Liver (tissue), 9 donors: ENCODE measurements around the gene PAOX. TPM values are rescaled to one million over a fixed set of nuclear protein-coding genes. Genes with fewer than 3 reads are reported as not detected.

Source experiments
- DNase-seq: peaks from one replicate; pipeline ENCODE4 v3.0.0-alpha.2; 2017; ENCODE audit warnings: low spot score
- H3K27ac ChIP-seq, 2 donors: one replicate each; pipeline ENCODE4 v1.7.0; 2013; ENCODE audit warnings: inconsistent platforms in 2 of 2, low read length in 2 of 2, control low read depth in 1 of 2, low read depth in 1 of 2, mild to moderate bottlenecking in 1 of 2
- H3K27me3 ChIP-seq, 4 donors: one replicate each; pipeline versions ENCODE4 v1.6.1 to v1.7.0; 2013; ENCODE audit warnings: low read length in 3 of 4, inconsistent platforms in 1 of 4, mild to moderate bottlenecking in 1 of 4, moderate library complexity in 1 of 4; ENCODE audit not compliant: control insufficient read depth in 4 of 4, insufficient read depth in 4 of 4
- H3K36me3 ChIP-seq, 4 donors: one replicate each; pipeline versions ENCODE4 v1.6.1 to v1.7.0; 2013; ENCODE audit warnings: low read length in 3 of 4, mild to moderate bottlenecking in 3 of 4, low read depth in 1 of 4, moderate library complexity in 1 of 4; ENCODE audit not compliant: control insufficient read depth in 4 of 4, insufficient read depth in 3 of 4
- H3K4me1 ChIP-seq, 4 donors: one replicate each; pipeline versions ENCODE4 v1.6.1 to v1.7.0; 2013; ENCODE audit warnings: low read length in 3 of 4, mild to moderate bottlenecking in 3 of 4, moderate library complexity in 1 of 4; ENCODE audit not compliant: control insufficient read depth in 4 of 4, insufficient read depth in 4 of 4
- H3K4me3 ChIP-seq, 3 donors: one replicate each; pipeline versions ENCODE4 v1.6.1 to v1.7.0; 2013; ENCODE audit warnings: low read length in 3 of 3, control low read depth in 1 of 3, low read depth in 1 of 3, mild to moderate bottlenecking in 1 of 3
- H3K9ac ChIP-seq, 2 donors: one replicate each; pipeline ENCODE4 v1.7.0; 2013; ENCODE audit warnings: low read length in 2 of 2, mild to moderate bottlenecking in 2 of 2, moderate library complexity in 2 of 2, control low read depth in 1 of 2, low read depth in 1 of 2
- H3K9me3 ChIP-seq, 4 donors: one replicate each; pipeline versions ENCODE4 v1.6.1 to v1.7.0; 2013; ENCODE audit warnings: low read length in 3 of 4; ENCODE audit not compliant: control insufficient read depth in 4 of 4
- JUND ChIP-seq, 2 donors: IDR thresholded peaks; 2 replicates each; pipeline ENCODE4 v1.6.1; 2016; ENCODE audit warnings: antibody characterized with exemption in 2 of 2
- RAD21 ChIP-seq, 2 donors: IDR thresholded peaks; 2 replicates each; pipeline ENCODE4 v1.6.1; 2016; ENCODE audit warnings: antibody characterized with exemption in 2 of 2, mild to moderate bottlenecking in 2 of 2
- RXRA ChIP-seq, 2 donors: IDR thresholded peaks; 2 replicates each; pipeline ENCODE4 v1.6.1; 2017 to 2018; ENCODE audit warnings: antibody characterized with exemption in 2 of 2, mild to moderate bottlenecking in 1 of 2
- TAF1 ChIP-seq: conservative IDR thresholded peaks from 2 replicates; pipeline ENCODE4 v1.6.1; 2016; ENCODE audit warnings: antibody characterized with exemption, mild to moderate bottlenecking
- WGBS: extraction: QIAGEN DNeasy Blood & Tissue Kit; methylation state at CpG from one replicate; pipeline ENCODE4 v1.1.7; 2013; 5-methylcytosine and 5-hydroxymethylcytosine counted together
- polyA plus RNA-seq, 2 donors: library from polyadenylated mRNA; stranded (reverse) in 1 of 2; unstranded in 1 of 2; fragments of 200-250 nt in 1 of 2; fragments of >200 nt in 1 of 2; fragmentation: Nextera tagmentation in 1 of 2; extraction: Ambion mirVana in 1 of 2; gene quantifications; one replicate each; pipeline versions ENCODE4 v1.2.1 to v1.2.3, GENCODE V29; 2013 to 2015
- total RNA-seq, 2 donors: library from RNA; depleted of rRNA; stranded (reverse); fragments of >200 nt; gene quantifications; one replicate each; pipeline ENCODE4 v1.2.3, GENCODE V29; 2014
- TF ChIP-seq, protein P1 (sequence below): IDR thresholded peaks from 2 replicates; pipeline ENCODE4 v1.6.1; 2016; ENCODE audit warnings: antibody characterized with exemption
- TF ChIP-seq, protein P2 (sequence below): IDR thresholded peaks from 2 replicates; pipeline ENCODE4 v1.6.1; 2016; ENCODE audit warnings: antibody characterized with exemption
- TF ChIP-seq, protein P3 (sequence below): IDR thresholded peaks from 2 replicates; pipeline ENCODE4 v1.6.1; 2016; ENCODE audit warnings: antibody characterized with exemption
- TF ChIP-seq, protein P4 (sequence below): fragments of 150-350 bp; IDR thresholded peaks from 2 replicates; pipeline ENCODE4 v1.5.1; 2017; ENCODE audit warnings: improper control_type of control experiment, low read depth, low read length; ENCODE audit not compliant: missing input control
- donor health status: healthy.
- donor health status: healthy.
- donor health status: healthy.
- donor health status: healthy.
- donor health status: healthy.

PAOX gene
- total RNA-seq (10 to 100 TPM in 1 of 2 donors, 1 to 10 TPM in 1; 4.8 to 17.5 TPM), polyA plus RNA-seq (10 to 100 TPM in 1 of 2 donors, 1 to 10 TPM in 1; 9.1 to 17.8 TPM)

DNA sequence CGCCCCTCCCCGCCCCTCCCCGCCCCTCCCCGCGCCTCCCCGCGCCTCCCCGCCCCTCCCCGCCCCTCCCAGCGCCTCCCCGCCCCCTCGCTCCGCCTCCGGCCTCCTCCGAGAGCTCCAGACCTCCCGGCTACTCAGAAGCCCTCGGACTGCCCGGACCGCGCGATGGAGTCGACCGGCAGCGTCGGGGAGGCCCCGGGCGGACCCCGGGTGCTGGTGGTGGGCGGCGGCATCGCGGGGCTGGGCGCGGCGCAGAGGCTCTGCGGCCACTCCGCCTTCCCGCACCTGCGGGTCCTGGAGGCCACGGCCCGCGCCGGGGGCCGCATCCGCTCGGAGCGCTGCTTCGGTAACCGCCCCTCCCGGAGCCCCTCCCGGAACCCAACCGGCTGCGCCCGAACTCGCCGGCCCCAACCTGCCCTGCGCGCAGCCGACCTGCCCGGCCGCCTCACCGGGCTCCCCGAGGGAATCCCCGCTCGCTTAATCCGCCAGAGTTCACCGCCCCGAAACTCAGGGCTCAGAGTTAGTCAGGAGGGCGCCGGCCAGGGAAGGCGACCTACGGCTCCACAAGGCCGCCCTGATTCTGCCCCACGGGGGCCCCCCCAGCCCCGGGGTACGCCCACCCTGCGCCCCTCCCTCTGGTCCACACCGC lies at the start of gene PAOX:
PAOX (plus strand) TSS at position 111 of the 649 bp plus-strand sequence; CDS start at position 166, 55 bp downstream.
- Histone ChIP-seq H3K9me3 (no peaks in the 10 kb centered on the region), H3K4me3 (peak within 1 kb of the TSS; percentile 69 to 86 (median 70)), H3K4me1 (peaks cover 12 to 49% (median 26%) of the 10 kb centered on the region in 4 donors), H3K9ac (peak within 1 kb of the TSS; percentile 54 to 61), H3K27me3 (no peaks in the 10 kb centered on the region), H3K36me3 (peaks cover 0 to 12% (median 5%) of the 10 kb centered on the region in 4 donors), H3K27ac (peak within 1 kb of the TSS; percentile 65 to 94)
- 5% methylated on average over 69 of the region's 78 CpGs for WGBS
- TF ChIP-seq, protein P1, sequence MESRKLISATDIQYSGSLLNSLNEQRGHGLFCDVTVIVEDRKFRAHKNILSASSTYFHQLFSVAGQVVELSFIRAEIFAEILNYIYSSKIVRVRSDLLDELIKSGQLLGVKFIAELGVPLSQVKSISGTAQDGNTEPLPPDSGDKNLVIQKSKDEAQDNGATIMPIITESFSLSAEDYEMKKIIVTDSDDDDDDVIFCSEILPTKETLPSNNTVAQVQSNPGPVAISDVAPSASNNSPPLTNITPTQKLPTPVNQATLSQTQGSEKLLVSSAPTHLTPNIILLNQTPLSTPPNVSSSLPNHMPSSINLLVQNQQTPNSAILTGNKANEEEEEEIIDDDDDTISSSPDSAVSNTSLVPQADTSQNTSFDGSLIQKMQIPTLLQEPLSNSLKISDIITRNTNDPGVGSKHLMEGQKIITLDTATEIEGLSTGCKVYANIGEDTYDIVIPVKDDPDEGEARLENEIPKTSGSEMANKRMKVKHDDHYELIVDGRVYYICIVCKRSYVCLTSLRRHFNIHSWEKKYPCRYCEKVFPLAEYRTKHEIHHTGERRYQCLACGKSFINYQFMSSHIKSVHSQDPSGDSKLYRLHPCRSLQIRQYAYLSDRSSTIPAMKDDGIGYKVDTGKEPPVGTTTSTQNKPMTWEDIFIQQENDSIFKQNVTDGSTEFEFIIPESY: no peak
- TF ChIP-seq RAD21 (IDR thresholded peaks at IDR 0.05) (no peak), TAF1 (no peak), JUND (IDR thresholded peaks at IDR 0.05) (no peak)
- TF ChIP-seq, protein P2, sequence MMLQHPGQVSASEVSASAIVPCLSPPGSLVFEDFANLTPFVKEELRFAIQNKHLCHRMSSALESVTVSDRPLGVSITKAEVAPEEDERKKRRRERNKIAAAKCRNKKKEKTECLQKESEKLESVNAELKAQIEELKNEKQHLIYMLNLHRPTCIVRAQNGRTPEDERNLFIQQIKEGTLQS: no peak
- TF ChIP-seq, protein P3, sequence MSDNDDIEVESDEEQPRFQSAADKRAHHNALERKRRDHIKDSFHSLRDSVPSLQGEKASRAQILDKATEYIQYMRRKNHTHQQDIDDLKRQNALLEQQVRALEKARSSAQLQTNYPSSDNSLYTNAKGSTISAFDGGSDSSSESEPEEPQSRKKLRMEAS: no peak
- peak; percentile 71 for DNase-seq

DNA sequence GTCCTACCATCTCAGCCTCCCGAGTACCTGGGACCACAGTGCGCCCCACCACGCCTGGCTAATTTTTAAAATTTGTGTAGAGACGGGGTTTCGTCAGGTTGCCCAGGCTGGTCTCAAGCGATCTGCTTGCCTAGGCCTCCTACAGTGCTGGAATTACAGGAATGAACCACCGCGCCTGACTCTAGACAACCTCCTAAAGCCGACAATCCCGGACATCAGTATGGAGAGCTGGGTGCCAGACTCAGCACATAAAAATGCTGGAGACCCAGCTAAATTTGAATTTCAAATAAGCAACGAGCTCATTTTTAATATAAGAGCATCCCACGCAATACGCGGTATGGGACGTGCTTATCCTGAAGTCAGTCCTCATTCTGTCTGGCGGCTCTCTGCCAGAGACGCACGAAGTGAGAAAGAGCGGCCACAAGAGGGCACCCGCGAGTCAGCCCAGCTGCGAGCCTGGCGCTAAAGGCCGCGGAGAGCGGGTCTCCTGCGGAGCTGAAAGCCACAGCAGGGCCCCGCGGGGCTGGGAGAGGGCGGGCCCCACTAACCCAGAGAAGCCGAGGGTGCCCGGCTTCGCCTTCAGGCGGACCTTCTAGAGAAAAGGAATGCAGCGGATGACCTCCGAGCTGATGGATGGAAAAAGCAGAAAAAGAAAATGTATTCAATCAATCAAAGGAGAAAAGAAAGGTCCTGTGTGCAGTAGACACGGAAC lies 49.4 kb upstream of the PAOX start:
- H3K36me3 ChIP-seq: no peaks in the 10 kb centered on the region
- H3K4me3 ChIP-seq: peak overlapping the region in 1 of 3 donors; percentile 48
- TF ChIP-seq, protein P3: no peak
- TF ChIP-seq, protein P2: no peak
- TF ChIP-seq, protein P4, sequence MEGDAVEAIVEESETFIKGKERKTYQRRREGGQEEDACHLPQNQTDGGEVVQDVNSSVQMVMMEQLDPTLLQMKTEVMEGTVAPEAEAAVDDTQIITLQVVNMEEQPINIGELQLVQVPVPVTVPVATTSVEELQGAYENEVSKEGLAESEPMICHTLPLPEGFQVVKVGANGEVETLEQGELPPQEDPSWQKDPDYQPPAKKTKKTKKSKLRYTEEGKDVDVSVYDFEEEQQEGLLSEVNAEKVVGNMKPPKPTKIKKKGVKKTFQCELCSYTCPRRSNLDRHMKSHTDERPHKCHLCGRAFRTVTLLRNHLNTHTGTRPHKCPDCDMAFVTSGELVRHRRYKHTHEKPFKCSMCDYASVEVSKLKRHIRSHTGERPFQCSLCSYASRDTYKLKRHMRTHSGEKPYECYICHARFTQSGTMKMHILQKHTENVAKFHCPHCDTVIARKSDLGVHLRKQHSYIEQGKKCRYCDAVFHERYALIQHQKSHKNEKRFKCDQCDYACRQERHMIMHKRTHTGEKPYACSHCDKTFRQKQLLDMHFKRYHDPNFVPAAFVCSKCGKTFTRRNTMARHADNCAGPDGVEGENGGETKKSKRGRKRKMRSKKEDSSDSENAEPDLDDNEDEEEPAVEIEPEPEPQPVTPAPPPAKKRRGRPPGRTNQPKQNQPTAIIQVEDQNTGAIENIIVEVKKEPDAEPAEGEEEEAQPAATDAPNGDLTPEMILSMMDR: peak; percentile 87
- peak; percentile 89 to 90 for TF ChIP-seq RAD21 (IDR thresholded peaks at IDR 0.05)
- TF ChIP-seq RXRA (IDR thresholded peaks at IDR 0.05): peak in 1 of 2 donors; percentile 14
- peaks cover 0 to 22% (median 6%) of the 10 kb centered on the region in 4 donors for H3K4me1 ChIP-seq
- no peak overlapping the region for H3K9ac ChIP-seq
- H3K27me3 ChIP-seq: peaks cover 0 to 17% (median 8%) of the 10 kb centered on the region in 4 donors
- no peaks in the 10 kb centered on the region for H3K9me3 ChIP-seq
- H3K27ac ChIP-seq: no peak overlapping the region
- DNase-seq: peak; percentile 88
- 10% methylated on average over 37 of the region's 37 CpGs for WGBS
